NCI-H1048 (cell line): ENCODE results near the gene ATRX.
"Not testable (repeated sequence)": the region's sequence is repeated elsewhere in the genome, so short reads cannot be mapped to it uniquely, and the experiment has no call there.

ENCODE experiments used
- DNase-seq: peaks from one replicate; lab custom pipeline; 2025; lab: John Stamatoyannopoulos, UW

ATRX gene

GRCh38 chrX:77731821-77732419, 54.1 kb downstream of the ATRX start:
- DNase-seq, result no peak

GRCh38 chrX:77726095-77726494, 59.9 kb downstream of the ATRX start:
- DNase-seq, result not testable (repeated sequence)

GRCh38 chrX:77723681-77724080, 62.3 kb downstream of the ATRX start:
- DNase-seq, result no peak

GRCh38 chrX:77719388-77719787, 66.6 kb downstream of the ATRX start:
- no peak for DNase-seq

GRCh38 chrX:77704881-77705280, 81.1 kb downstream of the ATRX start:
- DNase-seq, result no peak

GRCh38 chrX:77698242-77698641, 87.8 kb downstream of the ATRX start:
- no peak for DNase-seq

- DNase-seq, result no peak
These were observed 91.5 kb downstream of the ATRX start for GRCh38 chrX:77694491-77694890.

GRCh38 chrX:77693594-77693993, 92.4 kb downstream of the ATRX start:
- no peak for DNase-seq

- no peak for DNase-seq
These were observed 94.1 kb downstream of the ATRX start for GRCh38 chrX:77691916-77692315.

GRCh38 chrX:77689376-77689775, 96.6 kb downstream of the ATRX start:
- DNase-seq, result no peak

GRCh38 chrX:77685683-77686082, 100.3 kb downstream of the ATRX start:
- DNase-seq, result not testable (repeated sequence)

GRCh38 chrX:77679144-77679543, 106.9 kb downstream of the ATRX start:
- no peak for DNase-seq

- no peak for DNase-seq
These were observed 110.0 kb downstream of the ATRX start for GRCh38 chrX:77675986-77676385.

- DNase-seq, result no peak
These were observed 117.4 kb downstream of the ATRX start for GRCh38 chrX:77668391-77669237.

- no peak for DNase-seq
These were observed 127.1 kb downstream of the ATRX start for GRCh38 chrX:77658886-77659285.

GRCh38 chrX:77652095-77652494, 133.9 kb downstream of the ATRX start:
- DNase-seq, result no peak

- DNase-seq, result no peak
These were observed 145.3 kb downstream of the ATRX start for GRCh38 chrX:77640702-77641101.

- DNase-seq, result no peak
These were observed 146.2 kb downstream of the ATRX start for GRCh38 chrX:77639820-77640219.

GRCh38 chrX:77638397-77638796, 147.6 kb downstream of the ATRX start:
- DNase-seq, result no peak

GRCh38 chrX:77635373-77635772, 150.6 kb downstream of the ATRX start:
- no peak for DNase-seq

GRCh38 chrX:77628294-77629025, 157.6 kb downstream of the ATRX start:
- DNase-seq, result no peak

GRCh38 chrX:77622672-77623071, 163.3 kb downstream of the ATRX start:
- DNase-seq, result no peak

- no peak for DNase-seq
These were observed 163.8 kb downstream of the ATRX start for GRCh38 chrX:77622233-77622632.
